ENCODE data around the gene DMXL2.

The DMXL2 gene

GRCh38 chr15:51398626-51399025, 223.9 kb downstream of the DMXL2 start:
- ATAC-seq: no peak
- no peak for TF ChIP-seq ZNF70 (CRISPR knock-in tag; IDR thresholded peaks at IDR 0.05)
- no peak for TF ChIP-seq OSR1 (CRISPR knock-in tag; IDR thresholded peaks at IDR 0.05)
- no peak for TF ChIP-seq PATZ1 (CRISPR knock-in tag; IDR thresholded peaks at IDR 0.05; ENCODE audit: borderline replicate concordance)
- no peak for TF ChIP-seq ZC3H10 (CRISPR knock-in tag; IDR thresholded peaks at IDR 0.05)
- no peak for TF ChIP-seq BACH2 (CRISPR knock-in tag; IDR thresholded peaks at IDR 0.05; ENCODE audit: borderline replicate concordance)
- no peak for TF ChIP-seq CREB5 (CRISPR knock-in tag; IDR thresholded peaks at IDR 0.05; ENCODE audit: low read depth)
- no peak for TF ChIP-seq GLIS3 (CRISPR knock-in tag; IDR thresholded peaks at IDR 0.05)
- TF ChIP-seq ISL1 (CRISPR knock-in tag; IDR thresholded peaks at IDR 0.05): no peak
- no peak for TF ChIP-seq TSHZ2 (CRISPR knock-in tag; IDR thresholded peaks at IDR 0.05)
- no peak for TF ChIP-seq POU6F1 (CRISPR knock-in tag; IDR thresholded peaks at IDR 0.05; ENCODE audit: borderline replicate concordance, low read depth)
- no peak for TF ChIP-seq TCF4 (CRISPR knock-in tag; IDR thresholded peaks at IDR 0.05; ENCODE audit: borderline replicate concordance)

Measured in SK-N-SH treated with all-trans-retinoic acid at 6 μM for 48 hours (cell line).